ENCODE measurements around the gene RFX3. TPM values are rescaled to one million over a fixed set of nuclear protein-coding genes. Genes with fewer than 3 reads are reported as not detected.
A peak's percentile ranks its signal among the peaks of the same experiment; 100 is the strongest.

Gene RFX3
- total RNA-seq, 1 donor from 2014 or later: 3.8 TPM

DNA sequence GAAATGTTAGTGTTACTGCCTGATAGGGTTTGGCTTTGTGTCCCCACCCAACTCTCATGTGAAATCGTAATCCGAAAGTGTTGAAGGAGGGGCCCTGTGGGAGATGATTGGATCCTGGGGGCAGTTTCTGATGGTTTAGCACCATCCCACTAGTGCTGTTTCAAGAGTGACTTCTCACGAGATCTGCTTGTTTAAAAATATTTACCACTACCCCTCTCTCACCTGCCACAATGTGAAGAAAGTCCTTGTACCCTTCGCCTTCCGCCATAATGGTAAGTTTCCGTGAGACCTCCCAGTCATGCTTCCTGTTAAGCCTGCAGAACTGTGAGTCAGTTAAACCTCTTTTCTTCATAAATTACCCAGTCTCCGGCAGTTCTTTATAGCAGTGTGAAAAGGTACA lies 2.6 kb upstream of the RFX3 start:
- H3K36me3 ChIP-seq: peaks cover 6% of the 10 kb centered on the region
- no peak overlapping the region for H3K27ac ChIP-seq (replicated peaks)
- H3K27me3 ChIP-seq (ENCODE audit: low read depth): no peaks in the 10 kb centered on the region
- peak overlapping the region; percentile 17 for H3K4me3 ChIP-seq
- no peaks in the 10 kb centered on the region for H3K9me3 ChIP-seq (replicated peaks)
- no peak for DNase-seq
- peaks cover 49% of the 10 kb centered on the region for H3K4me1 ChIP-seq
- TF ChIP-seq, protein P1, sequence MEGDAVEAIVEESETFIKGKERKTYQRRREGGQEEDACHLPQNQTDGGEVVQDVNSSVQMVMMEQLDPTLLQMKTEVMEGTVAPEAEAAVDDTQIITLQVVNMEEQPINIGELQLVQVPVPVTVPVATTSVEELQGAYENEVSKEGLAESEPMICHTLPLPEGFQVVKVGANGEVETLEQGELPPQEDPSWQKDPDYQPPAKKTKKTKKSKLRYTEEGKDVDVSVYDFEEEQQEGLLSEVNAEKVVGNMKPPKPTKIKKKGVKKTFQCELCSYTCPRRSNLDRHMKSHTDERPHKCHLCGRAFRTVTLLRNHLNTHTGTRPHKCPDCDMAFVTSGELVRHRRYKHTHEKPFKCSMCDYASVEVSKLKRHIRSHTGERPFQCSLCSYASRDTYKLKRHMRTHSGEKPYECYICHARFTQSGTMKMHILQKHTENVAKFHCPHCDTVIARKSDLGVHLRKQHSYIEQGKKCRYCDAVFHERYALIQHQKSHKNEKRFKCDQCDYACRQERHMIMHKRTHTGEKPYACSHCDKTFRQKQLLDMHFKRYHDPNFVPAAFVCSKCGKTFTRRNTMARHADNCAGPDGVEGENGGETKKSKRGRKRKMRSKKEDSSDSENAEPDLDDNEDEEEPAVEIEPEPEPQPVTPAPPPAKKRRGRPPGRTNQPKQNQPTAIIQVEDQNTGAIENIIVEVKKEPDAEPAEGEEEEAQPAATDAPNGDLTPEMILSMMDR (IDR thresholded peaks at IDR 0.05; ENCODE audit: borderline replicate concordance): no peak
- intact Hi-C loops (cut with micrococcal nuclease): no loop called here

DNA sequence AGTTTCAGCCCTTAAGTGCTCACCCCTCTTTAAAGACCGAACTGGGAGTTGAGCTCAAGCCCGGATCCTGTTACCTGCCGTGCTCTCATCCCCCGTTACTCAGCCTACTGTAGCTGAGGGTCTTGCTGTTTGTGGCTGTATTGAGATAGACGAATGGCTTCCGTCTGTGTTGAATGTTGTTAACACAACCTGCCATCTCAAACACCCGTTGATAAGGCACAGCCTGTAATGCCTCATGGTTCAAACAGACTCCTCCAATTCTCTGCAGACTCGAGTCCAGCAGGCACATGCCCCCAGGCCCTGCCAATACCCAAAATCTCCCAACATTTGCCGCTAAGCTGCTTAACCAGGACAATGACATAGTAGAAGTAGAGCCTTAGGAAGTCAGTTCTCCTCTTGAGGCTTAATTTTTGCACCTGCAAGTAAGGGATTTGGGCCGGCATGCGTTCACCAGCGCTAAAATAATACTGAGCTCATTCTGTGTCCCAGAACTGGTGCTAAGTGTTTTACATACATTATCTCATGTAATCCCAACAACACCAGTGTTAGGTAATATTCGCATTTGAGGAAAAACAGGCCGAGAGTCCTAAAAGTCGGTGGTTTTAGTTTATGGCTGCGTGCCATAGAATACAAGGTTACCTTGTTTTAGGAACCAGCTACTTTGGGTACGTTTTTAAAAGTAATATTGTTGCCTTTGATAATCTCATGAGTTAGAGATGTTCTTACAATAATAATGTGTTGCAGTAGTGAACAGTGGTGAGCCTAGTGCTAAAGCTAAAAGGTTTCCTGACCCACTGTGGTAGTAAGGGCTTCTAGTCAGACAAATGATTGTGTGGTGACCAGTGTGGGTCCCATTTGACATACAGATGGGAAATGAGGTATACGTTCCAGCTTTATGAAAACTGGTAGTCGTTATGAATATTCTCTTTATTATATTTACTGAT lies 1.5 kb upstream of the RFX3 start:
- TF ChIP-seq, protein P1 (IDR thresholded peaks at IDR 0.05; ENCODE audit: borderline replicate concordance): no peak
- intact Hi-C loops (cut with micrococcal nuclease): no loop called here
- Histone ChIP-seq H3K27ac (replicated peaks) (peak overlapping the region; percentile 98), H3K27me3 (ENCODE audit: low read depth) (no peaks in the 10 kb centered on the region), H3K9me3 (replicated peaks) (no peaks in the 10 kb centered on the region), H3K4me3 (peak overlapping the region; percentile 87), H3K36me3 (peaks cover 6% of the 10 kb centered on the region), H3K4me1 (peaks cover 50% of the 10 kb centered on the region)
- no peak for DNase-seq

DNA sequence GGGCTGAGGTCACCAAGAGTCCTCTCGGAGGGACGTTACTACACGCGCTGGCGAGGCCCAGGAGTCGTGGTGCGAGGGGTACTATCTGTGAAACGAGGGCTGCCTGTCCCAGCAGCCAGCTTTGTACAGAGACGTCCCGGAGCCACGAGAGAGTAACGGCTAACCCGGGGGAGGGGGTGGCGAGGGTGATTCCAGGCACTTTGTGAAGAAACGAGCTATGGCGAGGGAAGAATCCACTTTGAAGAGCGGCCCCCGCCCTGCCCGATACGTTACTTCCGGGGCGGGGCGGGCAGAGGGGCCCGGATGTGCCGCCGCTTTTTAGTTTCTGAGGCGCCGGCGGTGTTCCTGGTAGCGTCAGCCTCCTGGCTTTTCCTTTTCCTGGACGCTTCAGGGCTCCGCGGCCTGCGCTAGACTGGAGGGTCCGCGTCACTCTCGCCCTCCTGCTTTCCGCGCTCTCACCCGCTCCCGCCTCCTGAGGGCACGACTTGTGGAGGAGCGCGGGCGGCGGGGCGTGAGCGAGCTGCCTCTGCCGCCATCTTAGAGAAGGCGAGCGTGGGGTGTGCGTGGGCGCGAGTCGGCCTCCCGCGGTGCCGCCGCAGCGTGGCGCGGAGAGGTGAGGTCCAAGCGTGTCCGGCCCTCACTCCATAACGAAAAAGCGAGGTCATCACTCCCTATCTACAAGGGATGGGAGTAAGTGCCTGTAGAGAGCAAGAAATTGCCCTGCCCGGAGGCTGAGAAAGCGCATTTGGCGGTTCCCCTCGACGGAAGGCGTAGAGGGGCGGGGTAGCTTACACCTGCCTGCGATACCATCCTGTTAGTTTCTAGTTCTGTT lies 580 bp upstream of the RFX3 start:
- intact Hi-C loops (cut with micrococcal nuclease): no loop called here
- Histone ChIP-seq H3K9me3 (replicated peaks) (no peaks in the 10 kb centered on the region), H3K27me3 (ENCODE audit: low read depth) (no peaks in the 10 kb centered on the region), H3K4me1 (peaks cover 50% of the 10 kb centered on the region), H3K4me3 (peak overlapping the region; percentile 87), H3K27ac (replicated peaks) (peak overlapping the region; percentile 98), H3K36me3 (peaks cover 6% of the 10 kb centered on the region)
- peak; percentile 92 for DNase-seq
- TF ChIP-seq, protein P1 (IDR thresholded peaks at IDR 0.05; ENCODE audit: borderline replicate concordance): peak; percentile 7

DNA sequence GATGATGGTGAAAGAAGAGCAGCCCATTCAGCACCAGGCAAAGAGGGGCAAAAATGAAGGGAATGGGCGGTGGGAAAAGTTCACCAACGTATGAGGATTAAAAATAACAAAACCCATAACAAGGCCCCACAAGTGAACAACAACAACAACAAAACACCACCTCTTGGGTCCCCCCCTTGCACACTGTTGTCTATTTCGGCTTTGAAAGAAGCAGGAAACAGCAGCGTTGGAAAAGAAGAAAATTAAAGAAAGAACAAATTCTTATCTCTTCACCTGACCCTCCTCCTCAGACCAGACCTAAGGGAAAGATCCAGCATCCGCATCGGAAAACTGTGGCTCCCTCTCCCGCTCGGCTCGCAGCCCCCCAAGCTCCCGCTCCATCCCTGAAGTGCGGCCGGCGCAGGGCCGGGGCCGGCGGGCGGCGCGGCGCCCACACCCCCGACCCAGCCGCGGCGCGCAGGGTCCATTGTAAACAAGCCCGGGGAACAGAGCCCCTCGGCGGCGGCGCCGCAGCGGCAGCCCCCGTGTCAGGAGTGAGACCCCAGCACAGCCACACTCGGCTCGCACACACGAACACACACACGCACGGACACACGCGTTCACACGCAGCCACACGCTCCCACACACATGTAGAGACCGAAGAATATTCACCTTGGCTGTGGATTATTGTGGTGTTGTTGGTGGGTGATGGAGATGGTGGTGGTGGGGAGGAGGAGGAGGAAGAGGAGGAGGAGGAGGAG lies 535 bp downstream of the RFX3 start:
- Histone ChIP-seq H3K36me3 (peaks cover under 1% of the 10 kb centered on the region), H3K9me3 (replicated peaks) (no peaks in the 10 kb centered on the region), H3K27ac (replicated peaks) (peak overlapping the region; percentile 98), H3K4me3 (peak overlapping the region; percentile 87), H3K27me3 (ENCODE audit: low read depth) (no peaks in the 10 kb centered on the region), H3K4me1 (peaks cover 50% of the 10 kb centered on the region)
- peak; percentile 22 for DNase-seq
- TF ChIP-seq, protein P1 (IDR thresholded peaks at IDR 0.05; ENCODE audit: borderline replicate concordance): no peak
- intact Hi-C loops (cut with micrococcal nuclease): no loop called here

DNA sequence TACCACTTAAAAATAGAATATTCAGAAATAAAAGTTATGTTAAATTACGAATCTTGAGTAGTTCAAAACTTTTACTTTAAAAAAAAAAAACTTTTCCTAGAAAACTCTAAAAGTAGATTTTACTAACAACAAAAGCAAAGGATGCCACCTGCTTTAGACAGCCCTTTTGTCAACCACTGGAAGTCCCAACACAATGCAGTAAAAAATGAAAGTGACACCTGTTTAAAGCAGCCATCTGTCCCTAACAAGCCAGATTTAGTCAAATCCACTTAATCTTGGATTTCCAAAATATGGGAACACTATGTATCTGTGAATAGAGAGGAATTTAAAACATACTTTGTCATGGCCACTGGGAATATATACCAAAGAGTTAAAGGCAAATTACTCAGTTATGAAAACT lies 3.8 kb downstream of the RFX3 start:
- peaks cover 28% of the 10 kb centered on the region for H3K4me1 ChIP-seq

More for the DNA sequence above, 3.8 kb downstream of the RFX3 start:
- Histone ChIP-seq H3K9me3 (replicated peaks) (no peaks in the 10 kb centered on the region), H3K27me3 (ENCODE audit: low read depth) (no peaks in the 10 kb centered on the region), H3K4me3 (no peak overlapping the region), H3K36me3 (no peaks in the 10 kb centered on the region), H3K27ac (replicated peaks) (no peak overlapping the region)
- TF ChIP-seq, protein P1 (IDR thresholded peaks at IDR 0.05; ENCODE audit: borderline replicate concordance): no peak
- intact Hi-C loops (cut with micrococcal nuclease): no loop called here
- DNase-seq: no peak

Measured in left ventricle myocardium inferior (tissue), 1 donor.